ENCODE data around the gene GAPDHS. TPM values are rescaled to one million over a fixed set of nuclear protein-coding genes. Genes with fewer than 3 reads are reported as not detected.

Gene GAPDHS
- total RNA-seq, 1 experiment from 2014 or later, result not detected

DNA sequence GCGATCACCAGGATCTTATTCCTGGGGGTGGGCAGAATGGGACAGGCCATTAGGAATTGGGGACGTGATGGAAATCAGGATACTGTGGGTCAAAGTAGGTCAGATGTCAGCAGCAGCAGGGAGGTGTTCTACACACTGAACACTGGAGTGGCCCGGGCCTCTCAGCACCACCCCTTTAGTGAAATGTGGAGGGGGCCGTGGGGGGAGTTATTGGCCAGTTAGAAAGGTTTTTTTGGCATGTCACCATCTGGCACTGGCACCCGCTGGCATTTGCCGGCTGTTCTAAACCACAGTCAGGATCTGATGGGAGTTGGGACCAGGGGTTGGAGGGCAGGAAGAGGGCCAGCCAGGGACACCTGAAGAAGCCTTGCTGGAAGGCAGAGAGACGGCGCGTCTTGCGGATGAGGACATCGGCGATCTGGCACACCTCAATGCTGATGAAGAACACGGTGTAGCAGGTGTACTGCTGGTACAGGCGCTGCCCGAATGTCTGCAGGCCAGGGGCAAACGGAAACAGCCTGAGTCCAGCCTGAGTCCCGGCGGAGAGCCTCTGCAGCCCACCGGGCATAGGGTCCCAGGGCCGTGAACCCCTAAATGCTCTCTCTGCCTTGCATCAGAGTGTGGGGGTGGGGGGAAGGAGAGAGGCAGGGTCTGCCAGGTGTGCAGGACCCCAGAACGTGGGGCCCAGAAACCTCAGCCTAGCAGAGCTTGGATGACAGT lies 18.0 kb downstream of the GAPDHS start:
- Histone ChIP-seq H3K36me3 (ENCODE audit: control insufficient read depth, insufficient read depth, low read length) (no peaks in the 10 kb centered on the region; the same call in 1 of the 2 replicates), H3K27me3 (ENCODE audit: control insufficient read depth, insufficient read depth, low read length) (no peaks in the 10 kb centered on the region), H3K4me1 (ENCODE audit: control insufficient read depth, insufficient read depth, low read length) (peaks cover 5% of the 10 kb centered on the region), H3K27ac (ENCODE audit: low read length) (no peak overlapping the region), H3K9me3 (ENCODE audit: control insufficient read depth, insufficient read depth, low read depth, low read length) (no peaks in the 10 kb centered on the region), H3K4me3 (ENCODE audit: low read depth in 2 of 2, low read length in 2 of 2) (no peak overlapping the region)
- POLR2A ChIA-PET, result no interaction called here
- no peak for DNase-seq (ENCODE audit: low read depth, low spot score)
- in situ Hi-C loops (cut with HindIII; ENCODE audit: low pct_unique_long_range_greater_than_20kb, low sequenced_read_pairs) (no loop called here), intact Hi-C loops (cut with micrococcal nuclease; ENCODE audit: unreplicated experiment) (loop anchor here (10.0 kb wide), 1 partner anchor 164 kb away; the partner anchor contains the start of gene KMT2B)
- BruUV-seq (replicated peaks), result no TSS peak
- CTCF ChIA-PET, result interaction anchor here (0.9 kb wide), 1 partner anchor 198 kb away, joined by 3 read pairs; no protein-coding TSS in a partner anchor
- ATAC-seq, result no peak
- no peak for TF ChIP-seq SIN3A (IDR thresholded peaks at IDR 0.05; ENCODE audit: borderline replicate concordance, insufficient read depth, low read depth, low read length)
- TF ChIP-seq, protein P1, sequence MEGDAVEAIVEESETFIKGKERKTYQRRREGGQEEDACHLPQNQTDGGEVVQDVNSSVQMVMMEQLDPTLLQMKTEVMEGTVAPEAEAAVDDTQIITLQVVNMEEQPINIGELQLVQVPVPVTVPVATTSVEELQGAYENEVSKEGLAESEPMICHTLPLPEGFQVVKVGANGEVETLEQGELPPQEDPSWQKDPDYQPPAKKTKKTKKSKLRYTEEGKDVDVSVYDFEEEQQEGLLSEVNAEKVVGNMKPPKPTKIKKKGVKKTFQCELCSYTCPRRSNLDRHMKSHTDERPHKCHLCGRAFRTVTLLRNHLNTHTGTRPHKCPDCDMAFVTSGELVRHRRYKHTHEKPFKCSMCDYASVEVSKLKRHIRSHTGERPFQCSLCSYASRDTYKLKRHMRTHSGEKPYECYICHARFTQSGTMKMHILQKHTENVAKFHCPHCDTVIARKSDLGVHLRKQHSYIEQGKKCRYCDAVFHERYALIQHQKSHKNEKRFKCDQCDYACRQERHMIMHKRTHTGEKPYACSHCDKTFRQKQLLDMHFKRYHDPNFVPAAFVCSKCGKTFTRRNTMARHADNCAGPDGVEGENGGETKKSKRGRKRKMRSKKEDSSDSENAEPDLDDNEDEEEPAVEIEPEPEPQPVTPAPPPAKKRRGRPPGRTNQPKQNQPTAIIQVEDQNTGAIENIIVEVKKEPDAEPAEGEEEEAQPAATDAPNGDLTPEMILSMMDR (IDR thresholded peaks at IDR 0.05), result no peak

DNA sequence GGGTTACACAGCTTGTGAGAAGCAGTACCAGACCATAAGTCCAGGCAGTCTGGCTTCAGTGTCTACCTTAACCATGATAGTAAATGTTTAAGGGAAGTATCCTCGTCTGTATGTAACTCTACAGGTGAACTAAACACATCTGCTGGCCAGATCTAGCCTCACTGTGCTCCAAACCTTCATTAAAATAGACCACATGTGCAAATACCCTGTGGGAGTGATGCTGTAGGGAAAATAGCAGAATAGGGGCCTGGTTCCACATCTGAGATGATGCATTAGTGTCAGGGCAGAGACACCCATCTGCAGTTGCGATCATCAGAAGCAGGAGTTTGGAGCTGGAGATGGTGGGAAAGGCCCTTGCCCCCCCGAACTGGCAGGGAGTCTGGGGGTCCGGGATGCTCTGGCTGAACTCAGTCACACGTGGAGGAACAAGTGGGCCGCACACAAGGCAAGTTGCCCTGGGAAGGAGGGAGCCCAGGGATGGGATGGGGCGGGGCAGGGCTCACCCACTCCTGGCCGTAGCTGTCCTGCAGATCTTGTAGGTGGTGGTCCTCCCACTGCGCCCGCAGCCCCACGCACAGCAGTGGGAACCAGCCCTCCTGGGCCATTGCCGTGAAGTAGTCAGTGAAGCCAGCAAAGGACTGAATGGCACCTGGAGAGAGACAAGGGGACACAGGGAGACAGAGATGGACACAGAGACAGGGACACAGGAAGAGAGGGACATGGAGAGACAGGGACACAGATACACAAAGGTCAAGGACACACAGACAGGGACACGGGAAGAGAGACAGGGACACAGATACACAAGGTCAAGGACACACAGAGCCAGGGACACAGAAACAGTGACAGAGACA lies 19.5 kb downstream of the GAPDHS start:
- intact Hi-C loops (cut with micrococcal nuclease; ENCODE audit: unreplicated experiment), result loop anchor here (10.0 kb wide), 1 partner anchor 162 kb away; the partner anchor contains the start of gene KMT2B
- Histone ChIP-seq H3K27me3 (ENCODE audit: control insufficient read depth, insufficient read depth, low read length) (no peaks in the 10 kb centered on the region), H3K4me3 (ENCODE audit: low read depth in 2 of 2, low read length in 2 of 2) (no peak overlapping the region), H3K4me1 (ENCODE audit: control insufficient read depth, insufficient read depth, low read length) (no peaks in the 10 kb centered on the region), H3K9me3 (ENCODE audit: control insufficient read depth, insufficient read depth, low read depth, low read length) (no peaks in the 10 kb centered on the region), H3K27ac (ENCODE audit: low read length) (no peak overlapping the region), H3K36me3 (ENCODE audit: control insufficient read depth, insufficient read depth, low read length) (no peaks in the 10 kb centered on the region)
- DNase-seq (ENCODE audit: low read depth, low spot score) (no peak), ATAC-seq (no peak)
- in situ Hi-C loops (cut with HindIII; ENCODE audit: low pct_unique_long_range_greater_than_20kb, low sequenced_read_pairs), result no loop called here
- no TSS peak for BruUV-seq (replicated peaks)
- TF ChIP-seq POLR2AphosphoS5 (IDR thresholded peaks at IDR 0.05; ENCODE audit: low read depth, low read length) (no peak), TCF7L2 (IDR thresholded peaks at IDR 0.05; ENCODE audit: low read depth, low read length) (no peak), SIN3A (IDR thresholded peaks at IDR 0.05; ENCODE audit: borderline replicate concordance, insufficient read depth, low read depth, low read length) (no peak), REST (IDR thresholded peaks at IDR 0.05; ENCODE audit: insufficient read depth in 1 of 2, low read depth in 2 of 2, low read length in 1 of 2) (no peak)
- TF ChIP-seq, protein P1 (IDR thresholded peaks at IDR 0.05), result no peak
- POLR2A ChIA-PET, result no interaction called here
- CTCF ChIA-PET, result interaction anchor here (0.6 to 0.9 kb wide), 2 partner anchors 89 to 199 kb away, joined by 3 to 5 read pairs; no protein-coding TSS in a partner anchor

All from Panc1 (cell line).